GM21423 (cell line): ENCODE data around the gene VASN.
"Not testable (repeated sequence)": the region's sequence is repeated elsewhere in the genome, so short reads cannot be mapped to it uniquely, and the experiment has no call there.

ENCODE experiments used
- ATAC-seq: cut with Tn5 transposase; IDR thresholded peaks from one replicate; pipeline ENCODE4 v1.9.1; 2021; ENCODE audit warnings: mild to moderate bottlenecking, moderate library complexity; ENCODE audit not compliant: unreplicated experiment

The VASN gene

DNA sequence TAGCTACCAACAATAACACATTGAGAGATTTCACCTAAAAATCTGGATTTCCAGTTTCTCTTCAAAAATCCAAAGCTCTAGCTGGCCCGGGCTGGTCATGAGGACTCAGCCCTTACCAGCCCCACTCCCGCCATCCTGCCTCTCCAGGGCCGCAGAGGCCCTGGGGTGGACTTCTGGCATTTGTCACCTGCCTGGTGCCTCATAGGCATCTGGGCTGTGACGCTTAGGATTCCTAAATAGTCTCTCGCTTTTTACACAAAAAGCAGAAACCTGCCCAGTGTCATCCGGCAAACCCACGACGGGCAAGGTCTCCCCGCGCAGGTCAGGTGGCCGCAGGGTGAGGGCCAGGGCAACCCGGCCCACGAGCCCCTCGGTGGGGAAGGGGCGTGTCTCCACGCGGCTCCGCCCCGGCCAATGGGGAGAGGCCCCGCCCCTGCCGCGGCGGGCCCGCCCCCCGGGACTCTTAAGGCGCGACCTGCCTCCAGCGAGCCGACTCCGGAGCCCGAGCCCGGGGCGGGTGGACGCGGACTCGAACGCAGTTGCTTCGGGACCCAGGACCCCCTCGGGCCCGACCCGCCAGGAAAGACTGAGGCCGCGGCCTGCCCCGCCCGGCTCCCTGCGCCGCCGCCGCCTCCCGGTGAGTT, at the start of gene VASN:
TSS of gene VASN (plus strand) at position 492 of the 644 bp plus-strand sequence. CDS start 9,030 bp downstream, outside the sequence.
- ATAC-seq = peak; percentile 65

GRCh38 chr16:4322121-4323052, 49.3 kb upstream of the VASN start:
- no peak for ATAC-seq

GRCh38 chr16:4323071-4323844, 48.4 kb upstream of the VASN start:
- ATAC-seq = no peak

DNA sequence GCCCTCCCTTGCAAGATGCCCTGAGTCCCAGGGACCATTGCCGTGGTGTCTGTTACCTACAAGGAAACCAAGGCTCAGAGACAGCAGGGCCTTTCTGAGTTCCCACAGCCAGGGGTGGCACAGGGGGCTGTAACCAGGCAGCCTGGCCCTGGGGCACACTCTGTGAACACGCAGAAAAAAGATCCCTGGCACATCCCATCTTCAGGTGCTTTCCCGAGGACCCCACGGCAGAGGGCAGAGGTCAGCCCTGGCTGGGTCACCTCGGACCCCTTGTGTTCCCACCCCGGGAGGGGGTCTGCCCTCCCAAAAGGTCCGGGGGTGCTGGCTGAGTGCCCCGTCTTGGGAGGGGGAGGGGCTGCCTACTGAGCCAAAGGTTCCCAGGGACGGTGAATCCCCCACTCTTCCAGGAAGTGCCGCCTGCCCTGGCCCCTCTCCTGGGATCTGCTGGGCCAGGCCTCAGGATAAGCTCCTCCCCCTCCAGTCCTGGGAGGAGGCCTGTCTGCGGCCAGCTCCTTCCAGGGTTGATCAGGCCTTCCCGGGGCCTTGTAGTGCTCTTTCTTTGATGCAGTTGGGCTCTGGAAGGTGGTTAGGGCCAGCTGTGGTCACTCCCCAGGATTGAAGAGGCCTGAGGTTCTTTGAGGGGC, 47.7 kb upstream of the VASN start:
- ATAC-seq = no peak

DNA sequence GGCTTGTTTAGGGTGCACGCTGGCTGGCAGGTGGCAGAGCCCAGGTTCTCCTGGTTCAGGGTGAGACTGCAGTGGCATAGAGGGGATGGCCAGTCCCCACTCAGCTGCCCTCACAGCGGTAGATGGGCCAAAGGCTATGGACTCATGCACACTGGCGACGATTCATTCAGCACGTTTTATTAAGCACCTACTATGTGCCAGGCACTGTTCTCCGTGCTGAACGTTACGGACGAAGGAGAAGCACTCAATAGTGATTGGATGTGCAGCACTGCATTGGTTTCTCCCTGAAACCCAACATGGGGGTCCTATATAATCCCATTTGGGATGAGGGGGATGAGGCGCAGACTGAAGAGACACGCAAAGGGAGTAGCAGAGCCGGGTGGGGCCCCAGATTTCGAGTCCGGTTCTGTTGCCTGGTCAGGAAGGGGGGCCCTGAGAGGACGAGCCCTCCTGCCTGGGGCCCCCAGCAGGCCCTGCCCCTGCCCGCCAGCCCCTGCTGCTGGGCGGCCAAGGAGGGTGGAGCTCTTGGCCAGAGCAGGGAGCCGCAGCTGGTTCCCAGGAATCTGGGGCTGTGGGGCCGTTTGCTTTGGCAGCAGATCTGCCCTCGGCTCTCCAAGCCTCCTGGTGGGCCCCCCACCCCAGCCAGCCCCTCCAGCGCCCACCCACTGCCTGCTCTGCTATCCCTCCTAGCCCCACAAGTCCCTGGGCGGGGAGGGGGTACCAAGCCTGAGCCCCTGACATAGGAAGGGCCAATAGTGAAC, 47.0 kb upstream of the VASN start:
- ATAC-seq = no peak

DNA sequence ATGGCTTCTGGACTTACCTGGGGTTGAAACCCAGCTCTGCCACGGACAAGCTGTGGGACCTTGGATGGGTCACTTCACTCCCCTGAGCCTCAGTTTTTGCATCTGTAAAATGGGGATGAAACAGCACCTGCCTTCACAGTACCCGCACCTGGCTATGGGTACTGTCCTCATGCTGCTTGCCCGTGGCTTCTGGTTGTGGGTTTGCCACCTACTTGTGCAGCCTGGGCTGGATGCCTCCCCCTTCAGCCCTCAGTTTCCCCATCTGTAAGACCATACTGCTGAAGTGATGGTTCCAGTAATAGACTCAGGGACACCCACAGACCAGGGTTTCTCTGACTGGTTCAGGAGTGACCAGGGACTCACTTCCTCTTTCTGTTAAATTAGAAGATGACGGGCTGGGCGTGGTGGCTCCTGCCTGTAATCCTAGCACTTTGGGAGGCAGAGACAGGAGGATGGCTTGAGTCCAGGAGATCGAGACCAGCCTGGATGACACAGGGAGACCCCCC, 46.3 kb upstream of the VASN start:
- ATAC-seq = no peak

GRCh38 chr16:4327386-4328045, 44.1 kb upstream of the VASN start:
- no peak for ATAC-seq

DNA sequence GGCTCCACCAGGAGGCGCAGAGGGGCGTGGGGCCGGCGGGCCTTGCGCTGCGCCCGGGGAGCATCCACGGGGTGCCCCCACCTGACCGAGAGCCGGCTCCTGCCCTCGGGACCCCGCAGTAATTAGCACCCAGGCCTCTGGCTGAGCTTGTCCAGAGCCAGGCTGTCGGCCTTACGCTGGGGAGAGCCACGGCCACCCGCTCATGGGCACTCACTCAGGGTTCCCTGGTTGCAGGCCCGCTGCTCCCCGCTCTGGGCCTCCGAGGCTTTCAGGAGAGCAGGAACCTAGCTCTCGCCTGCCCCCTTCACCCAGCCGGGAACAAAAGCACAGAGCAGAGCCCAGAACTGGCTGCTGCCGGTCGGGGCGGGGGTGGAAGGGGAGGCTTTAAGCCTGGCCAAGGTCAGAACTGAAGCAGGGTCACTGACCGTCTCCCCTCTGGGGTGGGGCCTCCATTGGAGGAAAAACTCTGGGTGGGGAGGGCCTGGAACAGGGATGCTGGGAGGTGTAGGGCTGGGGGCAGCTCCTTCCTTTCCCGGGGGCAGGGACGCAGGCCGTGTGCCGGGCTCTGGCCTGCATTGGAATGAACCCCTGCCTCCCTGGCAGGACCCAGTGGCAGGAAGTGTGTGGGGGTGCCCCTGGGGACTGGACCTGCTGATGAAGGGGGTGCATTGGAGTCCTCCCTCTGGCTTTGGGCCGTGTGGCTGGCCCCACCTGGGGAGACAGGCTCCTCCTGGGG, 43.4 kb upstream of the VASN start:
- ATAC-seq = no peak

DNA sequence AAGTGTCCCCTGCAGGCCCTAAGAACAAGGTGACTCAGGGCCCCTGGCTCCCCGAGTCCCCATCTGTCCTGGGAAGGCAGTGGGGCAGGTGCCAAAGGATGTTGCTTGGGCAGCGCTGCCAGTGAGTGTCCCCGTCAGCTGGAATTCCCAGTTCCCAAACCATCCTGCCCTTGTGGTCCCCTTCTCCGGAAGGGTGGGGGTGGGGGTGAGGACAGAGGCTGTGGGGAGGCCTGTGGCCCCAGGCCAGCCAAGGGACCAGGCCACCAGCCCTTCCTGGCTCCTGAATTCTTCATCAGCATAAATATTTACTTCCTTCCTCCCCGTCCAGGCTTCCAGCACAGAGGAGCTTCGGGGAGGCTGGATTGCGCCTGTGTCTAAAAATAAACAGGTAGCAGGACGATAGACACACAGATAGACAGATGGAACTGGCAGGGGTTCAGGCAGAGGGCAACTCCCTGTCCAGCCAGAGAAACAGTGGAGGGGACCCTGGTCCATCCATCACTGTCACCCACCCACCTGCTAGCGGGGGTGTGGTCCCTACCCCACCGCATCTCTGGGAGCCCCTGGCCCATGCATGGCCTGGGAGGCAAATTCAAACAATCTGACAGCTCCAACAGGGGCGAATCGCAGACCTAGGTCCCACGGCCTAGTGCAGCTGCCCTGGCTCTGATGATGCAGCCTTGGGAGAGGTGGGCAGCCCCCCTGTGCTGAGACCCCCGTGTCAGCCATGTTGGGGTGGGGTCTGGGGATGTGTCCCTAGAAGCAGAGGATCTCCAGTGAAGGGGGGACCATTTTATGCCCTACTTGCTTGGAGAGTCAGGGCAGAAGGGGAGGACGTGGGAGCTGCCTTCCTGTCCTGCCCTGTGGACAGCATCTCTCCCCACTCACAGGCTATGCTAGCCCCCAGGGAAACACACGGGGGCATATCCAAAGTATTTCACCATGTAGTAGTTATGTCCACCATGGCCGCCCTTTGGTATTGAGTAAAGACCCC, 42.6 kb upstream of the VASN start:
- ATAC-seq = no peak

DNA sequence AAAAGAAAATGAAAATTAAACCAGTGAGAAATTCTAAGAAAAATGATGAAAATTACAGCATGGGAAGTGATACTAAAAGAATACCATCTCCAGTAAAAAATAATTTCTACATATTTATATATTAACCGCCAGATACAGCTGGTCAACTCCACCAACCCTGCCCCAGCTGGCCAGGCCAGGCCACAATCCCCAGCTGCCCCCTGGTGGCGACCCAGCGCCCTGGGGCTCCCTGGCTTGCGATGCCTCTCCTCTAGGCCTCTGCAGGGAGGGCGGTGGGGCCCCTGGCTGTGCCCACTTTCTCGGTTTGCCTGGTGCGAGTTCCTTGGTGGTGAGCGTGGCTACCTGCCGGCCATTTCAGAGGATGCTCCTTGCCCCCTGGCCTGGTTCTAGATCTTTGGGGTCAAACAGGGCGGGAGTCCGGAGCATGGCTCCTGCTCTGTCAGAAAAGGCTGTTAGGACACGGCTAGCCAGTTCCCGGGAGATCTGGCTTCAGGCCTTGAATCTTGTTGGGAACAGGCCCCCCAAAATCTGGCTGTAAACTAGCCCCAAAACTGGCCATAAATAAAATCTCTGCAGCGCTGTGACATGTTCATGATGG, 41.3 kb upstream of the VASN start:
- ATAC-seq = no peak

- no peak for ATAC-seq
Measured at GRCh38 chr16:4332083-4332482, 39.6 kb upstream of the VASN start.

- no peak for ATAC-seq
Measured at GRCh38 chr16:4332623-4333307, 38.9 kb upstream of the VASN start.

GRCh38 chr16:4333308-4333638, 38.4 kb upstream of the VASN start:
- no peak for ATAC-seq

DNA sequence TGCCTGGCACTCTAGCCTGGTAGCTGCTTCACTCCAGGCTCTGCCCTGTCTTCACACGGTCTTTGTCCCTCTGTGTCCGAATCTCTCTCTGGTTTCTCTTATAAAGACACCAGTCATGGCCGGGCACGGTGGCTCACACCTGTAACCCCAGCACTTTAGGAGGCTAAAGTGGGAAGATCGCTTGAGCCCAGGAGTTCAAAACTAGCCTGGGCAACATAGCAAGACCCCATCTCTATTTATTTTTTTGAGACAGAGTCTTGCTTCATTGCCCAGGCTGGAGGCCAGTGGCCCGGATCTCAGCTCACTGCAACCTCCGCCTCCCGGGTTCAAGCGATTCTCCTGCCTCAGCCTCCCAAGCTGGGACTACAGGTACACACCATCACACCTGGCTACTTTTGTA, 37.9 kb upstream of the VASN start:
- ATAC-seq = not testable (repeated sequence)

- ATAC-seq = no peak
Measured at GRCh38 chr16:4334724-4335495, 36.7 kb upstream of the VASN start.
